ENCODE data around the gene CCBE1. TPM values are rescaled to one million over a fixed set of nuclear protein-coding genes. Genes with fewer than 3 reads are reported as not detected.

Gene CCBE1
- polyA plus RNA-seq, 1 of the 3 experiments (the other 2 are of a cell fraction) = 5.0 TPM

GRCh38 chr18:59681521-59682004 lies 15.7 kb downstream of the CCBE1 start:
- DNase-seq = no peak
- ChIA-PET POLR2A (no interaction called here), CTCF (interaction anchor here (1.6 kb wide), 1 partner anchor 50 kb away, joined by 3 read pairs; no protein-coding TSS in a partner anchor)
- no peak overlapping the region for H3K4me3 ChIP-seq (ENCODE audit: low read depth in 2 of 2, low read length in 1 of 2)
- H3K9me2 ChIP-seq = no peaks in the 10 kb centered on the region
- H3K9me3 ChIP-seq = no peaks in the 10 kb centered on the region
- no peaks in the 10 kb centered on the region for H3K36me3 ChIP-seq (replicated peaks in 1 of 2; ENCODE audit: control insufficient read depth in 1 of 2, insufficient read depth in 2 of 2, low read length in 1 of 2)
- H2AFZ ChIP-seq (ENCODE audit: low read depth) = no peak overlapping the region
- no peak overlapping the region for H3K4me2 ChIP-seq
- no peaks in the 10 kb centered on the region for H4K20me1 ChIP-seq (ENCODE audit: insufficient read depth)
- H3K79me2 ChIP-seq (ENCODE audit: insufficient read depth) = peaks cover 4% of the 10 kb centered on the region; the same call in 1 of the 2 replicates
- no peak overlapping the region for H3K9ac ChIP-seq
- H3K27me3 ChIP-seq (ENCODE audit: insufficient read depth) = no peaks in the 10 kb centered on the region
- WGBS (ENCODE audit: low lambda C conversion rate) = 87% methylated on average over 6 of the region's 6 CpGs
- TF ChIP-seq RFX5 (IDR thresholded peaks at IDR 0.05; ENCODE audit: low read length) (no peak), MAX (IDR thresholded peaks at IDR 0.05; ENCODE audit: low read depth) (no peak)
- no peak overlapping the region for H3K27ac ChIP-seq (ENCODE audit: low read depth in 2 of 2, low read length in 1 of 2)
- no peaks in the 10 kb centered on the region for H3K4me1 ChIP-seq (ENCODE audit: control insufficient read depth in 1 of 2, insufficient read depth in 2 of 2, low read depth in 1 of 2, low read length in 1 of 2)
- H3F3A ChIP-seq (replicated peaks; ENCODE audit: insufficient read depth) = peaks cover 5% of the 10 kb centered on the region

- Histone ChIP-seq H2AFZ (ENCODE audit: low read depth) (no peak overlapping the region), H3K27ac (ENCODE audit: low read depth in 2 of 2, low read length in 1 of 2) (no peak overlapping the region), H3K79me2 (ENCODE audit: insufficient read depth) (peaks cover 4% of the 10 kb centered on the region; the same call in 1 of the 2 replicates), H3K9me3 (no peaks in the 10 kb centered on the region), H3K4me1 (ENCODE audit: control insufficient read depth in 1 of 2, insufficient read depth in 2 of 2, low read depth in 1 of 2, low read length in 1 of 2) (no peaks in the 10 kb centered on the region), H3K27me3 (ENCODE audit: insufficient read depth) (no peaks in the 10 kb centered on the region), H3K9ac (no peak overlapping the region), H3K9me2 (no peaks in the 10 kb centered on the region), H3F3A (replicated peaks; ENCODE audit: insufficient read depth) (peaks cover 5% of the 10 kb centered on the region), H3K36me3 (replicated peaks in 1 of 2; ENCODE audit: control insufficient read depth in 1 of 2, insufficient read depth in 2 of 2, low read length in 1 of 2) (no peaks in the 10 kb centered on the region), H3K4me2 (no peak overlapping the region), H4K20me1 (ENCODE audit: insufficient read depth) (no peaks in the 10 kb centered on the region), H3K4me3 (ENCODE audit: low read depth in 2 of 2, low read length in 1 of 2) (no peak overlapping the region)
- ChIA-PET POLR2A (no interaction called here), CTCF (interaction anchor here (1.4 to 1.6 kb wide), 2 partner anchors 49 to 142 kb away, joined by 3 read pairs; no protein-coding TSS in a partner anchor)
- TF ChIP-seq MAX (IDR thresholded peaks at IDR 0.05; ENCODE audit: low read depth) (no peak), ELF1 (IDR thresholded peaks at IDR 0.05) (no peak)
- no peak for DNase-seq
- 92% methylated on average over 5 of the region's 5 CpGs for WGBS (ENCODE audit: low lambda C conversion rate)
These were observed 16.2 kb downstream of the CCBE1 start for GRCh38 chr18:59681051-59681450.

- no peak for TF ChIP-seq CTCF (IDR thresholded peaks at IDR 0.05)
- TF ChIP-seq REST (IDR thresholded peaks at IDR 0.05; ENCODE audit: low read depth, low read length) = peak; percentile 60; the same call in 1 of the 2 replicates
- H3F3A ChIP-seq (replicated peaks; ENCODE audit: insufficient read depth) = peaks cover 5% of the 10 kb centered on the region
- no peaks in the 10 kb centered on the region for H3K9me2 ChIP-seq
- DNase-seq = no peak
- WGBS (ENCODE audit: low lambda C conversion rate) = 85% methylated on average over 2 of the region's 2 CpGs
- H3K4me3 ChIP-seq (ENCODE audit: low read depth in 2 of 2, low read length in 1 of 2) = no peak overlapping the region
- H3K27ac ChIP-seq (ENCODE audit: low read depth in 2 of 2, low read length in 1 of 2) = no peak overlapping the region
- POLR2A ChIA-PET = no interaction called here
- no peaks in the 10 kb centered on the region for H4K20me1 ChIP-seq (ENCODE audit: insufficient read depth)
- H3K79me2 ChIP-seq (ENCODE audit: insufficient read depth) = peaks cover 7% of the 10 kb centered on the region; the same call in 1 of the 2 replicates
- no peaks in the 10 kb centered on the region for H3K9me3 ChIP-seq
- no peaks in the 10 kb centered on the region for H3K36me3 ChIP-seq (replicated peaks in 1 of 2; ENCODE audit: control insufficient read depth in 1 of 2, insufficient read depth in 2 of 2, low read length in 1 of 2)
- no peak overlapping the region for H3K9ac ChIP-seq
- CTCF ChIA-PET = no interaction called here
- H3K4me1 ChIP-seq (ENCODE audit: control insufficient read depth in 1 of 2, insufficient read depth in 2 of 2, low read depth in 1 of 2, low read length in 1 of 2) = peaks cover 0 to 5% of the 10 kb centered on the region in 2 experiments; a peak in 1 of 4 replicates
- no peak overlapping the region for H2AFZ ChIP-seq (ENCODE audit: low read depth)
- H3K4me2 ChIP-seq = no peak overlapping the region
- H3K27me3 ChIP-seq (ENCODE audit: insufficient read depth) = no peaks in the 10 kb centered on the region
These were observed 21.9 kb downstream of the CCBE1 start for GRCh38 chr18:59675346-59675745.
